Omental fat pad (tissue), 4 donors: ENCODE data around the gene PPARA. TPM values are rescaled to one million over a fixed set of nuclear protein-coding genes. Genes with fewer than 3 reads are reported as not detected.

Experiments used
- ATAC-seq: fragments of 150-250 bp; one replicate; pipeline ENCODE4 v1.9.1; 2016; ENCODE audit warnings: mild to moderate bottlenecking, moderate library complexity; ENCODE audit not compliant: low FRiP score
- DNase-seq: peaks from one replicate; pipeline ENCODE4 v3.0.0-alpha.2; 2019; ENCODE audit warnings: low spot score
- CTCF ChIP-seq, 3 donors: fragments of 450-650 bp; IDR thresholded peaks; one replicate each; pipeline ENCODE4 v1.5.1; 2016 to 2017; ENCODE audit warnings: antibody characterized with exemption in 3 of 3, mild to moderate bottlenecking in 3 of 3, moderate library complexity in 2 of 3
- total RNA-seq, 4 donors: library from RNA; depleted of rRNA; stranded (reverse); fragments of >200 nt; gene quantifications; one replicate each; pipeline ENCODE4 v1.1.0, GENCODE V29; 2016

The PPARA gene
- total RNA-seq, 4 donors from 2014 or later: 20.7 to 35.5 (median 30.4) TPM

- ATAC-seq (no peak), DNase-seq (no peak)
- TF ChIP-seq CTCF (IDR thresholded peaks at IDR 0.05): no peak
Measured at GRCh38 chr22:46119093-46119728, 31.1 kb upstream of the PPARA start.

DNA sequence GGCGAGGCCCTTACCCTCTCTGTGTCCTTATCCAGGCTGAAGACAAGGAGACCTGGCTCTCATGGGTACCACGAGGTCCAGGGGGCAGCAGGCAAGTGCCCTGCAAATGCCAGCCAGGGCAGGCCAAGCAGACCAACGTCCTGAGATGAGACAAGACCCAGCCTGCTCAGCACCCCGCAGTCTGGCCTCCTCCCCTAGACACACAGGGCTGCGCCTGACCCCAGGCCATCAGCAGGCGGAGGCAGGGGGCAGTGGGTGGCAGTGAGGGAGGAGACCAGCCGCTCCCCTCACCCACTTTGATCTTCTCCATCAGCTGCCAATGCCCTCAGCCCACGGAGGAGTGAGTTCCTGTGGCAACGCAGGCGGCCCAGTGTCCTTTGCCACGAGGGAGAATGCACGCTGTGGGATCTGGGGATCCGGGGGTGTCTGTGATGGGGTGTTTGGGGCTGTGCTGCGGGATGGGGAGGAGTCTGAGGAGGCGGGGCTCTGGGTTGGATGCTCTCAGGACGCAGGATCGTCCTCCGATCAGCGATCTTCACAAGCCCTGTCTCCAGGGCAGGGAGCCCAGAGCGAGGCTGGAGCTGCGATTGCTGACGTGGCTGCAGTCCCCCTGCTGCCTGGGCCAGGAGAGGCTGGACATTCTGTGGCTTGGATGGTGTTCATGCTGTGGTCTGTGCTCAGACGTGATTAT lies 30.5 kb upstream of the PPARA start:
- no peak for TF ChIP-seq CTCF (IDR thresholded peaks at IDR 0.05)
- ATAC-seq (no peak), DNase-seq (no peak)

- DNase-seq: no peak
- no peak for TF ChIP-seq CTCF (IDR thresholded peaks at IDR 0.05)
- no peak for ATAC-seq
Measured at GRCh38 chr22:46120420-46120737, 29.9 kb upstream of the PPARA start.

- no peak for ATAC-seq
- TF ChIP-seq CTCF (IDR thresholded peaks at IDR 0.05): no peak
- DNase-seq: no peak
Measured at GRCh38 chr22:46121079-46121478, 29.2 kb upstream of the PPARA start.

DNA sequence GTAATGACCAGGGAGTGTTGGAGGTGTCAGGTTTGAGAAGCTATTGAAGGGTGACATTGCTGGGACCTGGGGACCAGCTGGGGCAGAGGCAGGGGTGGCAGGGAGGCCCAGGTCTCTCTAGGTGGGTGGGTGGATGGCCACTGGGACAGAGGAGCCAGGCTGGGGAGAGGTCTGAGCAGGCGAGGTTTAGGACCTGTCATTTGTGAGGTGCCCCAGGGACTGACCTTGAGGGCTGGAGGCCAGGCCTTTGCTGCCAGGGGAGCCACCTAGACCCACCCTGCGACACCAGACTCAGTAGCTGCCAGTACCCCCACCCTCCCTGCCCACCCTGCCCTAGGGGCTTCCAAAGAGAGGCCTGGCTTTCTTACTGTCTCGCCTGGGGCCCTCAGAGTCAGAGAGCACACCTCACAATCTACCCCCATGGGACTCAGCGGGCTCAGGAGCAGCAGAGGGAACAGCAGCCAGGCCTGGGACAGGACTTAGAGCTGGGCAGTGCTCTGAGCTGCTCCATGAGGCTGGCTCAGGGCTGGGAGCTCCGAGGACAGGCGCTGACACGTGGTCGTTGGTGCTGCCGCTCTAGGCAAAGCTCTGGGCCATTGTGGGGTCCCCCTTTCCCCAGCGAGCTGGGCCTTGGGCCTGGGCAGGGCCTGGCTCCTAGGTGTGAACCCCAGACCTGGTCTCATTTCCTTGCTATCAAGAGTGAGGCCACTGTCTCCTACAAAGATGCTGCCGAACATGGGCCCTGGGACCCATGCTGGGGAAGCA lies 28.6 kb upstream of the PPARA start:
- no peak for TF ChIP-seq CTCF (IDR thresholded peaks at IDR 0.05)
- ATAC-seq: no peak
- no peak for DNase-seq

GRCh38 chr22:46122511-46122971 lies 27.8 kb upstream of the PPARA start:
- peak; percentile 75 for DNase-seq
- ATAC-seq: peak; percentile 25
- TF ChIP-seq CTCF (IDR thresholded peaks at IDR 0.05): peak in 2 of 3 donors; percentile 65 to 85
